IPS DF 6.9 (cell line): ENCODE results near the gene COL4A3.
"Not testable (repeated sequence)": the region's sequence is repeated elsewhere in the genome, so short reads cannot be mapped to it uniquely, and the experiment has no call there.

Source experiments
- DNase-seq: peaks from one replicate; pipeline ENCODE4 v3.0.0-alpha.2; 2013; ENCODE audit warnings: low read depth, low spot score
- H3K27ac ChIP-seq: one replicate; pipeline ENCODE4 v1.5.1; 2013; ENCODE audit warnings: low read length, control low read depth
- H3K27me3 ChIP-seq: 2 replicates; pipeline ENCODE4 v1.6.1; 2013; ENCODE audit warnings: mild to moderate bottlenecking, low read length; ENCODE audit not compliant: control insufficient read depth, insufficient read depth
- H3K36me3 ChIP-seq: 2 replicates; pipeline ENCODE4 v1.6.1; 2013; ENCODE audit warnings: low read length; ENCODE audit not compliant: control insufficient read depth, insufficient read depth
- H3K4me1 ChIP-seq: 2 replicates; pipeline ENCODE4 v1.6.1; 2013; ENCODE audit warnings: low read length; ENCODE audit not compliant: control insufficient read depth, insufficient read depth
- H3K4me3 ChIP-seq: 2 replicates; pipeline ENCODE4 v1.5.1; 2013; ENCODE audit warnings: mild to moderate bottlenecking, low read length
- H3K9me3 ChIP-seq: 2 replicates; pipeline ENCODE4 v1.6.1; 2013; ENCODE audit warnings: low read length, inconsistent platforms; ENCODE audit not compliant: control insufficient read depth, insufficient read depth
- WGBS: extraction: QIAGEN DNeasy Blood & Tissue Kit; methylation state at CpG from one replicate; pipeline ENCODE4 v1.1.7; 2013; ENCODE audit warnings: mixed read lengths, missing lambda C conversion rate; ENCODE audit not compliant: insufficient read length, insufficient coverage; 5-methylcytosine and 5-hydroxymethylcytosine counted together

The COL4A3 gene

GRCh38 chr2:227154986-227155774 is 9.2 kb upstream of the COL4A3 start:
- Histone ChIP-seq H3K27ac (no peak overlapping the region), H3K36me3 (no peaks in the 10 kb centered on the region), H3K4me1 (no peaks in the 10 kb centered on the region), H3K4me3 (no peak overlapping the region), H3K9me3 (no peaks in the 10 kb centered on the region), H3K27me3 (no peaks in the 10 kb centered on the region)
- no peak for DNase-seq
- no CpG with 5 or more reads among the region's 6 CpGs for WGBS

GRCh38 chr2:227160164-227160563 is 4.3 kb upstream of the COL4A3 start:
- no peak for DNase-seq
- Histone ChIP-seq H3K4me1 (no peaks in the 10 kb centered on the region), H3K27me3 (peaks cover 7% of the 10 kb centered on the region; the same call in 1 of the 2 replicates), H3K9me3 (no peaks in the 10 kb centered on the region), H3K4me3 (no peak overlapping the region), H3K36me3 (no peaks in the 10 kb centered on the region), H3K27ac (no peak overlapping the region)
- no CpG with 5 or more reads among the region's 2 CpGs for WGBS

- no peak overlapping the region for H3K27ac ChIP-seq
- no peaks in the 10 kb centered on the region for H3K36me3 ChIP-seq
Measured at GRCh38 chr2:227161947-227162346, 2.5 kb upstream of the COL4A3 start.

GRCh38 chr2:227163485-227163997 is 883 bp upstream of the COL4A3 start:
- Histone ChIP-seq H3K27me3 (peaks cover 7% of the 10 kb centered on the region; the same call in 1 of the 2 replicates), H3K4me3 (peak overlapping the region; percentile 45; the same call in 1 of the 2 replicates), H3K27ac (no peak overlapping the region), H3K4me1 (no peaks in the 10 kb centered on the region), H3K9me3 (no peaks in the 10 kb centered on the region), H3K36me3 (no peaks in the 10 kb centered on the region)
- WGBS, result no CpG with 5 or more reads among the region's 20 CpGs
- no peak for DNase-seq

More at GRCh38 chr2:227161947-227162346, 2.5 kb upstream of the COL4A3 start:
- Histone ChIP-seq H3K4me3 (no peak overlapping the region), H3K27me3 (peaks cover 7% of the 10 kb centered on the region; the same call in 1 of the 2 replicates), H3K4me1 (no peaks in the 10 kb centered on the region), H3K9me3 (no peaks in the 10 kb centered on the region)
- DNase-seq, result no peak

- Histone ChIP-seq H3K36me3 (no peaks in the 10 kb centered on the region), H3K27ac (no peak overlapping the region), H3K9me3 (no peaks in the 10 kb centered on the region), H3K4me3 (peak overlapping the region; percentile 45; the same call in 1 of the 2 replicates), H3K4me1 (no peaks in the 10 kb centered on the region), H3K27me3 (peaks cover 7% of the 10 kb centered on the region; the same call in 1 of the 2 replicates)
- no peak for DNase-seq
- no CpG with 5 or more reads among the region's 38 CpGs for WGBS
Measured at GRCh38 chr2:227164763-227165291, 403 bp downstream of the COL4A3 start.

- DNase-seq, H3K4me1 ChIP-seq, H3K4me3 ChIP-seq, H3K9me3 ChIP-seq, H3K27me3 ChIP-seq, H3K27ac ChIP-seq, H3K36me3 ChIP-seq: not testable (repeated sequence)
- WGBS, result no CpG with 5 or more reads among the region's 11 CpGs
Measured at GRCh38 chr2:227171779-227172178, 7.4 kb downstream of the COL4A3 start.

- no peak overlapping the region for H3K4me3 ChIP-seq
- H3K36me3 ChIP-seq, result no peaks in the 10 kb centered on the region
- H3K27ac ChIP-seq, result no peak overlapping the region
- no peak for DNase-seq
- 0 out of 2 replicates have a peak, but pooled peaks cover 3% of the 10 kb centered on the region for H3K4me1 ChIP-seq
- H3K27me3 ChIP-seq, result no peaks in the 10 kb centered on the region
- no peaks in the 10 kb centered on the region for H3K9me3 ChIP-seq
- WGBS, result no CpG with 5 or more reads among the region's 12 CpGs
Measured at GRCh38 chr2:227177592-227178336, 13.3 kb downstream of the COL4A3 start.

- no peaks in the 10 kb centered on the region for H3K9me3 ChIP-seq
- WGBS, result no CpG with 5 or more reads among the region's 11 CpGs
- no peak for DNase-seq
Measured at GRCh38 chr2:227179988-227180685, 15.7 kb downstream of the COL4A3 start.

GRCh38 chr2:227180770-227181169 is 16.3 kb downstream of the COL4A3 start:
- 0 out of 2 replicates have a peak, but pooled peaks cover 3% of the 10 kb centered on the region for H3K4me1 ChIP-seq
- H3K4me3 ChIP-seq, result no peak overlapping the region
- no peak for DNase-seq
- no peaks in the 10 kb centered on the region for H3K36me3 ChIP-seq
- no peaks in the 10 kb centered on the region for H3K9me3 ChIP-seq
- no CpG with 5 or more reads among the region's 3 CpGs for WGBS
- no peaks in the 10 kb centered on the region for H3K27me3 ChIP-seq
- H3K27ac ChIP-seq, result no peak overlapping the region

More at GRCh38 chr2:227179988-227180685, 15.7 kb downstream of the COL4A3 start:
- no peaks in the 10 kb centered on the region for H3K36me3 ChIP-seq
- 0 out of 2 replicates have a peak, but pooled peaks cover 3% of the 10 kb centered on the region for H3K4me1 ChIP-seq
- H3K27ac ChIP-seq, result no peak overlapping the region
- H3K27me3 ChIP-seq, result no peaks in the 10 kb centered on the region
- H3K4me3 ChIP-seq, result no peak overlapping the region

- H3K4me3 ChIP-seq, result no peak overlapping the region
- H3K27ac ChIP-seq, result no peak overlapping the region
- H3K9me3 ChIP-seq, result no peaks in the 10 kb centered on the region
- no peak for DNase-seq
- no peaks in the 10 kb centered on the region for H3K36me3 ChIP-seq
- no peaks in the 10 kb centered on the region for H3K27me3 ChIP-seq
- 0 out of 2 replicates have a peak, but pooled peaks cover 4% of the 10 kb centered on the region for H3K4me1 ChIP-seq
Measured at GRCh38 chr2:227182765-227183164, 18.3 kb downstream of the COL4A3 start.
